ENCODE measurements around the gene ALKBH1.
"Not testable (repeated sequence)": the region's sequence is repeated elsewhere in the genome, so short reads cannot be mapped to it uniquely, and the experiment has no call there.

ALKBH1 gene

GRCh38 chr14:77641534-77642341 lies 66.1 kb downstream of the ALKBH1 start:
- Histone ChIP-seq H3K27me3 (ENCODE audit: insufficient read depth, poor library complexity, severe bottlenecking) (no peaks in the 10 kb centered on the region), H3K36me3 (ENCODE audit: low read depth) (no peaks in the 10 kb centered on the region), H3K4me1 (ENCODE audit: insufficient read depth, poor library complexity, severe bottlenecking) (peaks cover 15% of the 10 kb centered on the region), H3K9me3 (ENCODE audit: severe bottlenecking) (no peaks in the 10 kb centered on the region), H3K27ac (ENCODE audit: poor library complexity, severe bottlenecking) (no peak overlapping the region), H3K4me3 (ENCODE audit: severe bottlenecking) (peak overlapping the region; percentile 15)
- TF ChIP-seq CTCF (IDR thresholded peaks at IDR 0.05; ENCODE audit: poor library complexity, severe bottlenecking), result no peak
- DNase-seq (ENCODE audit: low spot score) (no peak), ATAC-seq (ENCODE audit: low read depth) (peak; percentile 41)

GRCh38 chr14:77640756-77641533 lies 66.9 kb downstream of the ALKBH1 start:
- no peak for TF ChIP-seq CTCF (IDR thresholded peaks at IDR 0.05; ENCODE audit: poor library complexity, severe bottlenecking)
- no peak for ATAC-seq (ENCODE audit: low read depth)
- DNase-seq (ENCODE audit: low spot score), result no peak

GRCh38 chr14:77638771-77639171 lies 69.1 kb downstream of the ALKBH1 start:
- DNase-seq (ENCODE audit: low spot score), result peak; percentile 85

More at GRCh38 chr14:77640756-77641533, 66.9 kb downstream of the ALKBH1 start:
- Histone ChIP-seq H3K4me3 (ENCODE audit: severe bottlenecking) (no peak overlapping the region), H3K4me1 (ENCODE audit: insufficient read depth, poor library complexity, severe bottlenecking) (peaks cover 15% of the 10 kb centered on the region), H3K27ac (ENCODE audit: poor library complexity, severe bottlenecking) (no peak overlapping the region), H3K36me3 (ENCODE audit: low read depth) (no peaks in the 10 kb centered on the region), H3K9me3 (ENCODE audit: severe bottlenecking) (no peaks in the 10 kb centered on the region), H3K27me3 (ENCODE audit: insufficient read depth, poor library complexity, severe bottlenecking) (no peaks in the 10 kb centered on the region)

GRCh38 chr14:77635869-77636268 lies 72.0 kb downstream of the ALKBH1 start:
- peaks cover 16% of the 10 kb centered on the region for H3K9me3 ChIP-seq (ENCODE audit: severe bottlenecking)
- not testable (repeated sequence) for H3K4me3 ChIP-seq (ENCODE audit: severe bottlenecking)

More at GRCh38 chr14:77638771-77639171, 69.1 kb downstream of the ALKBH1 start:
- Histone ChIP-seq H3K9me3 (ENCODE audit: severe bottlenecking) (peaks cover 13% of the 10 kb centered on the region), H3K27ac (ENCODE audit: poor library complexity, severe bottlenecking) (peak overlapping the region; percentile 90), H3K27me3 (ENCODE audit: insufficient read depth, poor library complexity, severe bottlenecking) (no peaks in the 10 kb centered on the region), H3K36me3 (ENCODE audit: low read depth) (no peaks in the 10 kb centered on the region), H3K4me3 (ENCODE audit: severe bottlenecking) (no peak overlapping the region), H3K4me1 (ENCODE audit: insufficient read depth, poor library complexity, severe bottlenecking) (peaks cover 15% of the 10 kb centered on the region)
- no peak for TF ChIP-seq CTCF (IDR thresholded peaks at IDR 0.05; ENCODE audit: poor library complexity, severe bottlenecking)
- ATAC-seq (ENCODE audit: low read depth), result peak; percentile 95

GRCh38 chr14:77635466-77635865 lies 72.4 kb downstream of the ALKBH1 start:
- H3K4me3 ChIP-seq (ENCODE audit: severe bottlenecking); H3K36me3 ChIP-seq (ENCODE audit: low read depth); ATAC-seq (ENCODE audit: low read depth); DNase-seq (ENCODE audit: low spot score); H3K27me3 ChIP-seq (ENCODE audit: insufficient read depth, poor library complexity, severe bottlenecking); H3K27ac ChIP-seq (ENCODE audit: poor library complexity, severe bottlenecking): not testable (repeated sequence)
- Histone ChIP-seq H3K9me3 (ENCODE audit: severe bottlenecking) (peaks cover 16% of the 10 kb centered on the region), H3K4me1 (ENCODE audit: insufficient read depth, poor library complexity, severe bottlenecking) (peaks cover 11% of the 10 kb centered on the region)

More at GRCh38 chr14:77635869-77636268, 72.0 kb downstream of the ALKBH1 start:
- H3K36me3 ChIP-seq (ENCODE audit: low read depth); H3K27me3 ChIP-seq (ENCODE audit: insufficient read depth, poor library complexity, severe bottlenecking); H3K27ac ChIP-seq (ENCODE audit: poor library complexity, severe bottlenecking); DNase-seq (ENCODE audit: low spot score); ATAC-seq (ENCODE audit: low read depth): not testable (repeated sequence)
- peaks cover 11% of the 10 kb centered on the region for H3K4me1 ChIP-seq (ENCODE audit: insufficient read depth, poor library complexity, severe bottlenecking)

Data from RWPE2 (cell line).